ENCODE data around the gene FADD.

Gene FADD

GRCh38 chr11:70184396-70184795 is 18.7 kb upstream of the FADD start:
- no peak for TF ChIP-seq ZNF565 (CRISPR knock-in tag; conservative IDR thresholded peaks at IDR 0.05; ENCODE audit: low read depth)
- TF ChIP-seq ZNF8 (CRISPR knock-in tag; IDR thresholded peaks at IDR 0.05), result no peak
- no peak for TF ChIP-seq POU6F1 (CRISPR knock-in tag; IDR thresholded peaks at IDR 0.05; ENCODE audit: borderline replicate concordance, low read depth)
- TF ChIP-seq, protein P1, sequence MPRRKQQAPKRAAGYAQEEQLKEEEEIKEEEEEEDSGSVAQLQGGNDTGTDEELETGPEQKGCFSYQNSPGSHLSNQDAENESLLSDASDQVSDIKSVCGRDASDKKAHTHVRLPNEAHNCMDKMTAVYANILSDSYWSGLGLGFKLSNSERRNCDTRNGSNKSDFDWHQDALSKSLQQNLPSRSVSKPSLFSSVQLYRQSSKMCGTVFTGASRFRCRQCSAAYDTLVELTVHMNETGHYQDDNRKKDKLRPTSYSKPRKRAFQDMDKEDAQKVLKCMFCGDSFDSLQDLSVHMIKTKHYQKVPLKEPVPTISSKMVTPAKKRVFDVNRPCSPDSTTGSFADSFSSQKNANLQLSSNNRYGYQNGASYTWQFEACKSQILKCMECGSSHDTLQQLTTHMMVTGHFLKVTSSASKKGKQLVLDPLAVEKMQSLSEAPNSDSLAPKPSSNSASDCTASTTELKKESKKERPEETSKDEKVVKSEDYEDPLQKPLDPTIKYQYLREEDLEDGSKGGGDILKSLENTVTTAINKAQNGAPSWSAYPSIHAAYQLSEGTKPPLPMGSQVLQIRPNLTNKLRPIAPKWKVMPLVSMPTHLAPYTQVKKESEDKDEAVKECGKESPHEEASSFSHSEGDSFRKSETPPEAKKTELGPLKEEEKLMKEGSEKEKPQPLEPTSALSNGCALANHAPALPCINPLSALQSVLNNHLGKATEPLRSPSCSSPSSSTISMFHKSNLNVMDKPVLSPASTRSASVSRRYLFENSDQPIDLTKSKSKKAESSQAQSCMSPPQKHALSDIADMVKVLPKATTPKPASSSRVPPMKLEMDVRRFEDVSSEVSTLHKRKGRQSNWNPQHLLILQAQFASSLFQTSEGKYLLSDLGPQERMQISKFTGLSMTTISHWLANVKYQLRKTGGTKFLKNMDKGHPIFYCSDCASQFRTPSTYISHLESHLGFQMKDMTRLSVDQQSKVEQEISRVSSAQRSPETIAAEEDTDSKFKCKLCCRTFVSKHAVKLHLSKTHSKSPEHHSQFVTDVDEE (CRISPR knock-in tag; IDR thresholded peaks at IDR 0.05), result no peak
- TF ChIP-seq ESRRG (CRISPR knock-in tag; IDR thresholded peaks at IDR 0.05), result no peak
- no peak for TF ChIP-seq ARNTL (CRISPR knock-in tag; IDR thresholded peaks at IDR 0.05; ENCODE audit: borderline replicate concordance, low read depth)
- no peak for TF ChIP-seq OSR1 (CRISPR knock-in tag; IDR thresholded peaks at IDR 0.05)
- TF ChIP-seq, protein P2, sequence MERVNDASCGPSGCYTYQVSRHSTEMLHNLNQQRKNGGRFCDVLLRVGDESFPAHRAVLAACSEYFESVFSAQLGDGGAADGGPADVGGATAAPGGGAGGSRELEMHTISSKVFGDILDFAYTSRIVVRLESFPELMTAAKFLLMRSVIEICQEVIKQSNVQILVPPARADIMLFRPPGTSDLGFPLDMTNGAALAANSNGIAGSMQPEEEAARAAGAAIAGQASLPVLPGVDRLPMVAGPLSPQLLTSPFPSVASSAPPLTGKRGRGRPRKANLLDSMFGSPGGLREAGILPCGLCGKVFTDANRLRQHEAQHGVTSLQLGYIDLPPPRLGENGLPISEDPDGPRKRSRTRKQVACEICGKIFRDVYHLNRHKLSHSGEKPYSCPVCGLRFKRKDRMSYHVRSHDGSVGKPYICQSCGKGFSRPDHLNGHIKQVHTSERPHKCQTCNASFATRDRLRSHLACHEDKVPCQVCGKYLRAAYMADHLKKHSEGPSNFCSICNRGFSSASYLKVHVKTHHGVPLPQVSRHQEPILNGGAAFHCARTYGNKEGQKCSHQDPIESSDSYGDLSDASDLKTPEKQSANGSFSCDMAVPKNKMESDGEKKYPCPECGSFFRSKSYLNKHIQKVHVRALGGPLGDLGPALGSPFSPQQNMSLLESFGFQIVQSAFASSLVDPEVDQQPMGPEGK (CRISPR knock-in tag; IDR thresholded peaks at IDR 0.05; ENCODE audit: borderline replicate concordance), result no peak
- TF ChIP-seq CREB5 (CRISPR knock-in tag; IDR thresholded peaks at IDR 0.05; ENCODE audit: low read depth), result no peak
- TF ChIP-seq ZC3H10 (CRISPR knock-in tag; IDR thresholded peaks at IDR 0.05), result no peak
- TF ChIP-seq, protein P3, sequence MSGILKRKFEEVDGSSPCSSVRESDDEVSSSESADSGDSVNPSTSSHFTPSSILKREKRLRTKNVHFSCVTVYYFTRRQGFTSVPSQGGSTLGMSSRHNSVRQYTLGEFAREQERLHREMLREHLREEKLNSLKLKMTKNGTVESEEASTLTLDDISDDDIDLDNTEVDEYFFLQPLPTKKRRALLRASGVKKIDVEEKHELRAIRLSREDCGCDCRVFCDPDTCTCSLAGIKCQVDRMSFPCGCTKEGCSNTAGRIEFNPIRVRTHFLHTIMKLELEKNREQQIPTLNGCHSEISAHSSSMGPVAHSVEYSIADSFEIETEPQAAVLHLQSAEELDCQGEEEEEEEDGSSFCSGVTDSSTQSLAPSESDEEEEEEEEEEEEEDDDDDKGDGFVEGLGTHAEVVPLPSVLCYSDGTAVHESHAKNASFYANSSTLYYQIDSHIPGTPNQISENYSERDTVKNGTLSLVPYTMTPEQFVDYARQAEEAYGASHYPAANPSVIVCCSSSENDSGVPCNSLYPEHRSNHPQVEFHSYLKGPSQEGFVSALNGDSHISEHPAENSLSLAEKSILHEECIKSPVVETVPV (CRISPR knock-in tag; IDR thresholded peaks at IDR 0.05), result no peak
- TF ChIP-seq ZNF70 (CRISPR knock-in tag; IDR thresholded peaks at IDR 0.05), result no peak
- no peak for TF ChIP-seq ISL1 (CRISPR knock-in tag; IDR thresholded peaks at IDR 0.05)
- TF ChIP-seq SNAI2 (CRISPR knock-in tag; IDR thresholded peaks at IDR 0.05), result no peak
- no peak for ATAC-seq

DNA sequence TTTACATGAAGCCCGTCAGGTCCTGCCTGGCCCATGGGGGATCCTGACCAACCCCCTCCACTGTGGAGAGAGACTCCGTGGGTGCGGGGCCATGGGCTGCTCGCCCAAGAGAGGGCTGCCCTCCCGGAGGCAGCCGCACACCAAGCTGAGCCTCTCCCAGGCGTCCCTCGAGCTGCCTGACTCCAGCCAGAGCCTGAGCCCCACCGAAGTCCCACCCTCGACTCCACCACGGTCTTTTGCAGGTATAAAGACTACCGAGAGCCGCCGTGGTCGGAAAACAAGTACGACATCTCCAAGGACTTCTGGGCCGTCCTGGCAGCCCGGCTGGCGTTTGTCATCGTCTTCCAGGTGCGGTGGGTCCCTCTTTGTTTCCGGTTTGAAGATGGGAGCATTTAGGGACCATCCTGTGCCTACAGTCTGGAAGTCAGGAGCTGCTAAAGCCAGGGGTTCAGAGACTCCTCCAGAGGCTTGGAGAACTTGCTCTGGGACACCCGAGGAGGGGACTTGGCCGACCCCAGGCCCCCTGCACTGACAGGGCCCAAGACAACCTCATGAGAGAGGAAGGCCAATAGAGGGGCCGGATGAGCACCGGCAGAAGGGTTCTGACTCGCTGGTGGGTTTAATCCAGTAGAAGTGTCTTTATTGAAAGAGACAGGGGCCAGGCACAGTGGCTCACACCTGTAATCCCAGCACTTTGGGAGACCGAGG is 17.6 kb upstream of the FADD start:
- TF ChIP-seq CREB5 (CRISPR knock-in tag; IDR thresholded peaks at IDR 0.05; ENCODE audit: low read depth) (no peak), TOX (CRISPR knock-in tag; IDR thresholded peaks at IDR 0.05; ENCODE audit: borderline replicate concordance) (no peak)
- ATAC-seq, result no peak

DNA sequence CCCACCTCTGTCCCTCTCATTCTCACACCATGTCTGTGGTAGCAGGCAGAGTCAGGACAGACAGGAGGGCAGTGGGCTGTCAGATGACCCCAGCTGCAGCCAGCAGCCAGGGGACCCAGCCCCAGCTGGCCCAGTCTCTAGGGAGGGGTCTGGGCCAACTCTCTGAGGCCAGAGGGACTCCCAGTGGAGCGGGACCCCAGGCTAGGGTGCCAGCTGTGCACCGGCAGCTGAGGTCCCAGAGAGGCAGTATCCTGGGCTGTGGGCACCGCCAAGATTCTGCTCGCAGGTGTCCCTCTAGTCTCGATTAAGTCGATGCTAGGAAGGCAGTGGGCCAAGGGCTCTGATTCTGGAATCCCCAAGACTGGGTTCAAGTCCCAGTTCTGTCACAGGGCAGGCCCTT is 16.7 kb upstream of the FADD start:
- no peak for ATAC-seq
- TF ChIP-seq ZC3H10 (CRISPR knock-in tag; IDR thresholded peaks at IDR 0.05), result no peak
- TF ChIP-seq GLIS3 (CRISPR knock-in tag; IDR thresholded peaks at IDR 0.05), result no peak
- no peak for TF ChIP-seq RARB (CRISPR knock-in tag; IDR thresholded peaks at IDR 0.05)
- no peak for TF ChIP-seq PPARA (CRISPR knock-in tag; IDR thresholded peaks at IDR 0.05; ENCODE audit: borderline replicate concordance)
- TF ChIP-seq, protein P3 (CRISPR knock-in tag; IDR thresholded peaks at IDR 0.05), result no peak
- no peak for TF ChIP-seq TOX (CRISPR knock-in tag; IDR thresholded peaks at IDR 0.05; ENCODE audit: borderline replicate concordance)
- no peak for TF ChIP-seq ZFP30 (CRISPR knock-in tag; IDR thresholded peaks at IDR 0.05)
- TF ChIP-seq ZNF70 (CRISPR knock-in tag; IDR thresholded peaks at IDR 0.05), result no peak
- no peak for TF ChIP-seq ZFP3 (CRISPR knock-in tag; IDR thresholded peaks at IDR 0.05)
